Measurements from ENCODE around the gene ZNF467.

- TF ChIP-seq CTCF (IDR thresholded peaks at IDR 0.05) (no peak), POLR2AphosphoS5 (IDR thresholded peaks at IDR 0.05) (no peak)
Observed at GRCh38 chr7:149774237-149775175, 1.1 kb upstream of the ZNF467 start.
